AG04449 (cell line): ENCODE data around the gene EMD.

Experiments used
- CTCF ChIA-PET: fragments of 350-600 bp; formaldehyde crosslinking; extraction: SDS; loops from one replicate; lab custom pipeline; 2021; ENCODE audit warnings: antibody characterized with exemption; lab: Yijun Ruan, JAX
- POLR2A ChIA-PET: fragments of 400-600, 350-600 bp; formaldehyde crosslinking; extraction: SDS; loops from one replicate; lab custom pipeline; 2020; ENCODE audit warnings: antibody characterized with exemption, inconsistent platforms; lab: Yijun Ruan, JAX
- DNase-seq: peaks from one replicate; pipeline ENCODE4 v3.0.0-alpha.2; 2010; ENCODE audit warnings: low read depth, low spot score
- H3K4me3 ChIP-seq: 2 replicates; pipeline ENCODE4 v1.5.1; 2011; ENCODE audit warnings: low read depth, mild to moderate bottlenecking, control low read depth, low read length
- CTCF ChIP-seq: IDR thresholded peaks from one replicate; pipeline ENCODE4 v1.5.1; 2011; ENCODE audit warnings: mild to moderate bottlenecking, moderate library complexity, low read length, control low read depth, inconsistent platforms; ENCODE audit not compliant: insufficient read depth; ENCODE audit errors: missing control alignments

Gene EMD

DNA sequence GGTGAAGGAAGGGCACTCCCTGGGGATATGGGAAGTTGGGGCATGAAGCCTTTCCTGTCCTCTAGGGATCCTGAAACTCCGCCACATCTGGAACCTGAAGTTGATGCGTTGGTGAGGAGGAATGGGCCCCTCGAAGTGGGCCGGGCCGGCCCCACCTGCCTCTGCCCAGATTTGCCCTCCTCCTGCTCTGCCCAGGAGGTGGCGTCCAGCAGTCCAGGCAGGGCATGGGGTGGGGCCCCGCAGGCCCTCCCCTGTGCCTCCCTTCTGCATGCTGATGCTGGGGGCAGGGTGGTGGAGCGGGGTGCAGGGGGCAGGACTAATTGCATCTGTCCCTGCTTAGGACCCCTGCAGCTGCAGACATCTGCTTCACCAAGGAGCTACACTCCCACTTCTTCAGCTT, 34.0 kb downstream of the EMD start:
- CTCF ChIA-PET = no interaction called here
- DNase-seq = no peak
- H3K4me3 ChIP-seq = no peak overlapping the region
- POLR2A ChIA-PET = no interaction called here
- no peak for TF ChIP-seq CTCF

DNA sequence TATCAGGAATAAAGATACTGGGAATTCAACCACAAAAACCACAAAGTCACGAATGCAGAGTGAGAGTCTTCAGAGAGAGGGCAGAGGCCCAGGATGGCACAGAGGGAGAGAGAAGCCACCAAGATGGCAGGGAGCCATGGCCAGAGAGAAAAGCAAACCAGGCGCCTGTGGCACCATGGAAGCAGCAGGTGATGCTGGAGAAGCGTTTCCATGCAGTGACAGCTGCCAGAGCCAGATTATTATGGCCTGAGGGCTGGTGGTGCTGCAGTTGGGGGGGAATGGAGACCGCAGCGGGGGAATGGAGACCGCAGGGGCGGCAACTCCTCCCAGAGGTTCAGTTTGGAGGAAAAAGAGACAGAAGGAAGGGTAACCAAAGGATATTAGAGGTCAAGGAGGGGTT, 38.1 kb downstream of the EMD start:
- ChIA-PET POLR2A (no interaction called here), CTCF (no interaction called here)
- DNase-seq = no peak
- H3K4me3 ChIP-seq = no peak overlapping the region
- no peak for TF ChIP-seq CTCF

- ChIA-PET POLR2A (no interaction called here), CTCF (interaction anchor here (1.0 kb wide), 1 partner anchor 113 kb away, joined by 3 read pairs; no protein-coding TSS in a partner anchor)
- TF ChIP-seq CTCF = no peak
Observed at GRCh38 chrX:154419189-154419588, 40.1 kb downstream of the EMD start.

GRCh38 chrX:154419688-154420401, 40.8 kb downstream of the EMD start:
- no peak for DNase-seq
- H3K4me3 ChIP-seq = no peak overlapping the region
- ChIA-PET POLR2A (no interaction called here), CTCF (no interaction called here)
- TF ChIP-seq CTCF = no peak

More at GRCh38 chrX:154419189-154419588, 40.1 kb downstream of the EMD start:
- DNase-seq = no peak
- H3K4me3 ChIP-seq = no peak overlapping the region

- POLR2A ChIA-PET = no interaction called here
Observed at GRCh38 chrX:154420402-154420756, 41.3 kb downstream of the EMD start.

More at GRCh38 chrX:154420402-154420756, 41.3 kb downstream of the EMD start:
- no peak for DNase-seq
- CTCF ChIA-PET = interaction anchor here (0.8 kb wide), 1 partner anchor 9 kb away, joined by 3 read pairs; no protein-coding TSS in a partner anchor
- no peak overlapping the region for H3K4me3 ChIP-seq
- TF ChIP-seq CTCF = no peak
